Ishikawa (cell line): Measurements from ENCODE around the gene SERPINE2.

Source experiments
- CEBPB ChIP-seq: IDR thresholded peaks from 2 replicates; pipeline ENCODE4 v1.6.1; 2012
- CREB1 ChIP-seq: IDR thresholded peaks from 2 replicates; pipeline ENCODE4 v1.6.1; 2012; ENCODE audit warnings: low read depth
- EGR1 ChIP-seq: IDR thresholded peaks from 2 replicates; pipeline ENCODE4 v1.6.1; 2012
- EP300 ChIP-seq: IDR thresholded peaks from 2 replicates; pipeline ENCODE4 v1.6.1; 2012; ENCODE audit warnings: borderline replicate concordance
- FOXM1 ChIP-seq: IDR thresholded peaks from 2 replicates; pipeline ENCODE4 v1.6.1; 2012; ENCODE audit warnings: low read depth, borderline replicate concordance
- MAX ChIP-seq: IDR thresholded peaks from 2 replicates; pipeline ENCODE4 v1.6.1; 2012
- NFIC ChIP-seq: IDR thresholded peaks from 2 replicates; pipeline ENCODE4 v1.6.1; 2012
- RAD21 ChIP-seq: IDR thresholded peaks from 2 replicates; pipeline ENCODE4 v1.6.1; 2012; ENCODE audit warnings: low read depth
- REST ChIP-seq: IDR thresholded peaks from 2 replicates; pipeline ENCODE4 v1.6.1; 2012; ENCODE audit warnings: low read depth, mild to moderate bottlenecking
- TAF1 ChIP-seq: IDR thresholded peaks from 2 replicates; pipeline ENCODE4 v1.6.1; 2012; ENCODE audit warnings: low read depth, mild to moderate bottlenecking
- TCF12 ChIP-seq: IDR thresholded peaks from 2 replicates; pipeline ENCODE4 v1.6.1; 2012; ENCODE audit warnings: low read depth
- TEAD4 ChIP-seq: IDR thresholded peaks from 2 replicates; pipeline ENCODE4 v1.6.1; 2012
- USF1 ChIP-seq: IDR thresholded peaks from 2 replicates; pipeline ENCODE4 v1.6.1; 2012
- YY1 ChIP-seq: IDR thresholded peaks from 2 replicates; pipeline ENCODE4 v1.6.1; 2012; ENCODE audit warnings: low read depth
- ZBTB7A ChIP-seq: IDR thresholded peaks from 2 replicates; pipeline ENCODE4 v1.6.1; 2012; ENCODE audit warnings: low read depth

SERPINE2 gene

GRCh38 chr2:223978451-223978850 lies 60.6 kb downstream of the SERPINE2 start:
- TF ChIP-seq REST = no peak
- no peak for TF ChIP-seq CREB1
- no peak for TF ChIP-seq ZBTB7A
- no peak for TF ChIP-seq EGR1
- no peak for TF ChIP-seq RAD21
- no peak for TF ChIP-seq USF1
- no peak for TF ChIP-seq YY1
- no peak for TF ChIP-seq TEAD4
- TF ChIP-seq TAF1 = no peak
- no peak for TF ChIP-seq EP300
- TF ChIP-seq FOXM1 = no peak
- TF ChIP-seq TCF12 = no peak
- no peak for TF ChIP-seq MAX
- TF ChIP-seq CEBPB = no peak
- no peak for TF ChIP-seq NFIC

GRCh38 chr2:223976635-223977226 lies 62.4 kb downstream of the SERPINE2 start:
- TF ChIP-seq TEAD4 (peak; percentile 26; the same call in 1 of the 2 replicates), USF1 (no peak), CREB1 (no peak), NFIC (peak; percentile 24), TAF1 (no peak), RAD21 (no peak), MAX (no peak), EGR1 (no peak), CEBPB (no peak), EP300 (no peak)

- TF ChIP-seq NFIC (no peak), YY1 (no peak), EGR1 (no peak), TEAD4 (no peak)
Observed at GRCh38 chr2:223973606-223974005, 65.5 kb downstream of the SERPINE2 start.

GRCh38 chr2:223972656-223973102 lies 66.4 kb downstream of the SERPINE2 start:
- no peak for TF ChIP-seq RAD21
- no peak for TF ChIP-seq EGR1
- TF ChIP-seq FOXM1 = no peak
- no peak for TF ChIP-seq EP300
- no peak for TF ChIP-seq CEBPB
- no peak for TF ChIP-seq TAF1
- TF ChIP-seq MAX = no peak
- TF ChIP-seq USF1 = no peak
- no peak for TF ChIP-seq YY1
- no peak for TF ChIP-seq TEAD4
- no peak for TF ChIP-seq NFIC
- TF ChIP-seq CREB1 = no peak

GRCh38 chr2:223971731-223972130 lies 67.4 kb downstream of the SERPINE2 start:
- TF ChIP-seq TAF1 (no peak), EP300 (no peak), NFIC (no peak), FOXM1 (no peak), CREB1 (no peak), TCF12 (no peak), YY1 (no peak), USF1 (no peak), TEAD4 (no peak), EGR1 (no peak), ZBTB7A (no peak), CEBPB (no peak), REST (no peak), RAD21 (no peak), MAX (no peak)
